ENCODE data around the gene IL21R.

The IL21R gene

DNA sequence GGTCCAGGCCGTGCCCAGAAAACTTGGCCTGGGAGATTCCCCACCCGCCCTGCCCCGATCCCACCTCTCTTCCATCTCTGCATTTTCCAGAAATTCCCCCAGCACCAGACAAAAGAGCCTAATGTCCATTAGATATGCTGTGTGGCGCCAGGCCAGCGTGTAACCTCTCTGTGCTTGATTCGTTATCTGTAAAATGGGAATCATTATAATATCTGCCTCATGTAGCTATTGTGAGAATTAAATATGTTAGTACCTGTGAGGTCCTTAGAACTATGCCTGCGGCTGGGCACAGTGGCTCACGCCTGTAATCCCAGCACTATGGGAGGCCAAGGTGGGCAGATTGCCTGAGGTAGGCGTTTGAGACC lies 33.6 kb upstream of the IL21R start:
- H3K4me1 ChIP-seq (ENCODE audit: control insufficient read depth in 1 of 2, insufficient read depth in 1 of 2, low read depth in 1 of 2, low read length in 1 of 2): peaks cover 18 to 24% of the 10 kb centered on the region in 2 experiments
- peaks cover 17% of the 10 kb centered on the region for H3K36me3 ChIP-seq
- TF ChIP-seq, protein P1, sequence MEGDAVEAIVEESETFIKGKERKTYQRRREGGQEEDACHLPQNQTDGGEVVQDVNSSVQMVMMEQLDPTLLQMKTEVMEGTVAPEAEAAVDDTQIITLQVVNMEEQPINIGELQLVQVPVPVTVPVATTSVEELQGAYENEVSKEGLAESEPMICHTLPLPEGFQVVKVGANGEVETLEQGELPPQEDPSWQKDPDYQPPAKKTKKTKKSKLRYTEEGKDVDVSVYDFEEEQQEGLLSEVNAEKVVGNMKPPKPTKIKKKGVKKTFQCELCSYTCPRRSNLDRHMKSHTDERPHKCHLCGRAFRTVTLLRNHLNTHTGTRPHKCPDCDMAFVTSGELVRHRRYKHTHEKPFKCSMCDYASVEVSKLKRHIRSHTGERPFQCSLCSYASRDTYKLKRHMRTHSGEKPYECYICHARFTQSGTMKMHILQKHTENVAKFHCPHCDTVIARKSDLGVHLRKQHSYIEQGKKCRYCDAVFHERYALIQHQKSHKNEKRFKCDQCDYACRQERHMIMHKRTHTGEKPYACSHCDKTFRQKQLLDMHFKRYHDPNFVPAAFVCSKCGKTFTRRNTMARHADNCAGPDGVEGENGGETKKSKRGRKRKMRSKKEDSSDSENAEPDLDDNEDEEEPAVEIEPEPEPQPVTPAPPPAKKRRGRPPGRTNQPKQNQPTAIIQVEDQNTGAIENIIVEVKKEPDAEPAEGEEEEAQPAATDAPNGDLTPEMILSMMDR (IDR thresholded peaks at IDR 0.05): peak; percentile 8
- H3K27ac ChIP-seq: peak overlapping the region; percentile 76
- H3K4me3 ChIP-seq (ENCODE audit: low read depth in 1 of 2, low read length in 1 of 2): peak overlapping the region; percentile 60 to 74
- no peaks in the 10 kb centered on the region for H3K9me3 ChIP-seq
- H3K27me3 ChIP-seq: no peaks in the 10 kb centered on the region

DNA sequence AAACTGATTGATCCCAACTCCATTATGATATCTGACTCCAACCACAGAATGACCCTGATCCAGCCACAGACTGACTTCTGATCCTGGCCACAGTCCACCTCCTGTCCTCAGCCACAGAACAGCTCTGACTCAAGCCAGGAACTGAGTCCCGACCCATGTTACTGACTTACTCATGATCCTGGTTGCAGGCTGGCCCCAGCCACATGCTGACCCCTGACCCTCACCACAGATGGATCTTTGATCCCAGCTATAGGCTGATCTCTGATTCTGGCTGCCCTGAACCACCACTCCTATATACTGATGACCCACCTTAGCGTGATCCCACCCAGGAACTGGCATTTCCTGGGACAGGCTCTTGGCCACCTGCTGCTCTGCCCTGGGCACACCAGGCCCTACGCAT lies 32.2 kb upstream of the IL21R start:
- H3K36me3 ChIP-seq: peaks cover 3% of the 10 kb centered on the region
- no peaks in the 10 kb centered on the region for H3K27me3 ChIP-seq
- no peaks in the 10 kb centered on the region for H3K9me3 ChIP-seq
- H3K27ac ChIP-seq: no peak overlapping the region
- H3K4me1 ChIP-seq (ENCODE audit: control insufficient read depth in 1 of 2, insufficient read depth in 1 of 2, low read depth in 1 of 2, low read length in 1 of 2): peaks cover 28 to 31% of the 10 kb centered on the region in 2 experiments
- TF ChIP-seq, protein P1 (IDR thresholded peaks at IDR 0.05): no peak
- no peak overlapping the region for H3K4me3 ChIP-seq (ENCODE audit: low read depth in 1 of 2, low read length in 1 of 2)

DNA sequence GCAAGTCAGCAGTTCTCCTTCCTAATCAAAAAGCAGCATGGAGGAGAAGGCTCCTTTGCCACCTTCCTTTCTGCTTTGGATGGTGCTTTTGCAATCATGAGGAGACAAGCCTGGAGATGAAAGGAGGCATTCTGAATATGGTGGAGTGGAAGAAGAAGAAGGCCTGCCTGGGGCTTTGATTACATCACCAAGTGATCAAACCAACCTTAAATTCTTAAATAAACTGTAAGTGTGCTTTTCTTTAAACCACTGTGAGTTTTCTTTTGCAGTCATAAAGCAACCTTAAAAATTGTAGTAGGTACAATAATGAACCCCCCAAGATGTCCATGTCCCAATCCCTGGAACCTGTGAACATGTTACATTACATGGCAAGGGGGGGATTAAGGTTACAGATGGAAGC lies 31.7 kb upstream of the IL21R start:
- Histone ChIP-seq H3K27ac (no peak overlapping the region), H3K4me3 (ENCODE audit: low read depth in 1 of 2, low read length in 1 of 2) (no peak overlapping the region), H3K36me3 (no peaks in the 10 kb centered on the region), H3K9me3 (no peaks in the 10 kb centered on the region), H3K4me1 (ENCODE audit: control insufficient read depth in 1 of 2, insufficient read depth in 1 of 2, low read depth in 1 of 2, low read length in 1 of 2) (peaks cover 31 to 33% of the 10 kb centered on the region in 2 experiments), H3K27me3 (no peaks in the 10 kb centered on the region)
- TF ChIP-seq, protein P1 (IDR thresholded peaks at IDR 0.05): no peak

DNA sequence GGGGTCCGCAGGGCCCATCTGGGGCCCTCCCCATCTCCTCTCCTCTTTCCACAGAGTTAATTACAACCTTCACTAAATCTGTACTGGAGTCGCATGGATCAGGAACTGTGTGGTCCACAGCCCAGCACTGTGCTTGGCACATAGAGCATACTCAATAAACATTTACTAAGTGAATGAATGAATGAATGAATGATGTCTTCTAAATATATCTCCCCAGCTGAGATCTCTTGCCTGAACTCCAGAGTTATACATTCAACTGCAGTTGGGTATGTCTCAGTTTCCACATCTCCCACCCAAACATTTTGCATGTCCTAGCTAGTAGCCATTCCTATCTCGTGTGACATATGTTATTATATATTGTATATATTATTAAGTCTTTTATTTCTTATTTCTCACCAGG lies 28.7 kb upstream of the IL21R start:
- no peak overlapping the region for H3K4me3 ChIP-seq (ENCODE audit: low read depth in 1 of 2, low read length in 1 of 2)
- H3K4me1 ChIP-seq (ENCODE audit: control insufficient read depth in 1 of 2, insufficient read depth in 1 of 2, low read depth in 1 of 2, low read length in 1 of 2): peaks cover 16 to 17% of the 10 kb centered on the region in 2 experiments
- H3K27ac ChIP-seq: no peak overlapping the region
- H3K27me3 ChIP-seq: no peaks in the 10 kb centered on the region
- H3K36me3 ChIP-seq: no peaks in the 10 kb centered on the region
- H3K9me3 ChIP-seq: no peaks in the 10 kb centered on the region
- TF ChIP-seq, protein P1 (IDR thresholded peaks at IDR 0.05): no peak

DNA sequence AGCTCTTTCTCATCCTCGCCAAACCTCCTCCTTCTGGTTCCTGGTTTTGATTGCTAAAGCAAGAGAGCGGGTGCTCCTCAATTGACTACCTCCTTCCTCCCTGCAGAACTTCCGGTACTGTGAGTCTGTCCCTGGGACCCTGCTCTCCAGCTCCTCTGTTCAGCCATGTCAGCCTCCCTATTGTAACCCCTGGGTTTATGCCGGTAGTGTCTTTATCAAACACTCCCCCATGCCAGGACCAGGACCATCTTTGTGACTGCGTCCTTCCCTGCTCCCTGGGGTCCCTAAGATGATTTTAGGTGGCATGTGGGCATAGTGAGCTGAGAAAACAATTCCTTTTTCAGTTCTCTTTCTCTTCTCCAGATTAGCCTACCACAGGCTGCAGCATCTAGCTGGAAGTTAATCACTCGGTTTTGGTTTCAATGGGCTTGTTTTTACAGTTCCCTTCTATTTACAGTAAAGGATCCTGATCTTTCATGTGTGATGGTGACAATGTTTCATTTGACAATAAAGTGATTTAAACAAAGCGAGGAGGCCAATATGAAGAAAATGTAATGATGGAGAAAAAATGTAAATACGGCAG lies 27.7 kb upstream of the IL21R start:
- Histone ChIP-seq H3K36me3 (no peaks in the 10 kb centered on the region), H3K9me3 (no peaks in the 10 kb centered on the region), H3K27ac (peak overlapping the region; percentile 53), H3K27me3 (no peaks in the 10 kb centered on the region), H3K4me1 (ENCODE audit: control insufficient read depth in 1 of 2, insufficient read depth in 1 of 2, low read depth in 1 of 2, low read length in 1 of 2) (peaks cover 15 to 16% of the 10 kb centered on the region in 2 experiments), H3K4me3 (ENCODE audit: low read depth in 1 of 2, low read length in 1 of 2) (peak overlapping the region in 1 of 2 experiments; percentile 48)
- TF ChIP-seq, protein P1 (IDR thresholded peaks at IDR 0.05): no peak

All from neutrophil (primary cell).